ENCODE results near the gene SETMAR.

GRCh38 chr3:4321732-4322131 is 18.6 kb downstream of the SETMAR start:
- TF ChIP-seq POLR2A (IDR thresholded peaks at IDR 0.05) (no peak), CTCF (IDR thresholded peaks at IDR 0.05) (no peak)
